CD4-positive, alpha-beta memory T cell (primary cell): Measurements from ENCODE around the gene TMUB2. TPM values are rescaled to one million over a fixed set of nuclear protein-coding genes. Genes with fewer than 3 reads are reported as not detected.

Experiments used
- CTCF ChIA-PET: fragments of 350-600 bp; sonication (Branson Sonifier 250); formaldehyde crosslinking; loops from one replicate; lab custom pipeline; 2021; ENCODE audit warnings: inconsistent platforms; ENCODE audit not compliant: partially characterized antibody; lab: Charles Lee
- POLR2A ChIA-PET: fragments of 350-600 bp; sonication (Branson Sonifier 250); formaldehyde crosslinking; loops from one replicate; lab custom pipeline; 2021; ENCODE audit not compliant: partially characterized antibody; lab: Charles Lee
- DNase-seq, 5 donors: peaks; one replicate each; pipeline versions ENCODE4 v3.0.0 to v3.0.0-alpha.2; 2020 to 2022; ENCODE audit warnings: mixed read lengths in 1 of 5
- H3K27ac ChIP-seq: one replicate; pipeline ENCODE4 v1.7.0; 2013; ENCODE audit warnings: low read depth, low read length
- H3K27me3 ChIP-seq: 2 replicates; pipeline ENCODE4 v1.7.0; 2013; ENCODE audit warnings: mild to moderate bottlenecking, low read length, moderate library complexity; ENCODE audit not compliant: insufficient read depth
- H3K36me3 ChIP-seq: 2 replicates; pipeline ENCODE4 v1.7.0; 2013; ENCODE audit warnings: mild to moderate bottlenecking, low read length, moderate library complexity; ENCODE audit not compliant: insufficient read depth
- H3K4me1 ChIP-seq: 2 replicates; pipeline ENCODE4 v1.7.0; 2013; ENCODE audit warnings: mild to moderate bottlenecking, low read length, moderate library complexity; ENCODE audit not compliant: insufficient read depth
- H3K4me3 ChIP-seq, 2 donors: one replicate each; pipeline ENCODE4 v1.7.0; 2013; ENCODE audit warnings: low read length in 2 of 2, mild to moderate bottlenecking in 1 of 2
- H3K9me3 ChIP-seq, 2 donors: one replicate each; pipeline ENCODE4 v1.7.0; 2013; ENCODE audit warnings: low read length in 2 of 2, control low read depth in 1 of 2; ENCODE audit not compliant: control insufficient read depth in 1 of 2
- H3K27ac Mint-ChIP-seq, 7 donors: one replicate each; pipeline ENCODE4 v1.8.0; 2020 to 2021; ENCODE audit warnings: mixed read lengths in 7 of 7, mild to moderate bottlenecking in 6 of 7, inconsistent platforms in 3 of 7, moderate library complexity in 3 of 7
- H3K27me3 Mint-ChIP-seq, 2 donors: one replicate each; pipeline ENCODE4 v1.8.0; 2020 to 2021; ENCODE audit warnings: mixed read lengths in 2 of 2
- H3K36me3 Mint-ChIP-seq, 2 donors: one replicate each; pipeline ENCODE4 v1.8.0; 2020 to 2021; ENCODE audit warnings: mixed read lengths in 2 of 2, inconsistent platforms in 1 of 2, mild to moderate bottlenecking in 1 of 2
- H3K4me1 Mint-ChIP-seq, 4 donors: one replicate each; pipeline ENCODE4 v1.8.0; 2020 to 2021; ENCODE audit warnings: mixed read lengths in 4 of 4, mild to moderate bottlenecking in 1 of 4
- H3K4me3 Mint-ChIP-seq, 8 donors: one replicate each; pipeline ENCODE4 v1.8.0; 2020 to 2021; ENCODE audit warnings: mixed read lengths in 8 of 8, mild to moderate bottlenecking in 7 of 8, moderate library complexity in 6 of 8, inconsistent platforms in 3 of 8
- H3K9me3 Mint-ChIP-seq, 8 donors: one replicate each; pipeline ENCODE4 v1.8.0; 2020 to 2021; ENCODE audit warnings: mixed read lengths in 8 of 8, mild to moderate bottlenecking in 5 of 8, inconsistent platforms in 3 of 8, moderate library complexity in 1 of 8
- intact Hi-C: fragments of 100-400 bp; cut with micrococcal nuclease; formaldehyde crosslinking; loops from one replicate; pipeline ENCODE4 v1.15.1; 2023
- polyA plus RNA-seq, 2 donors: library from polyadenylated mRNA; unstranded; fragments of 300-500 nt; fragmentation: Illumina TruSeq; gene quantifications; one replicate each; pipeline ENCODE4 v1.2.3, GENCODE V29; 2021
- total RNA-seq, 2 experiments: library from RNA; stranded (reverse); gene quantifications; one replicate each; pipeline ENCODE4 v1.2.3, GENCODE V29; 2021

TMUB2 gene
- total and polyA plus RNA-seq, 4 experiments from 2014 or later, result 35.3 to 47.9 (median 40.4) TPM

- Mint-ChIP-seq H3K27me3 (no peaks in the 10 kb centered on the region), H3K4me3 (peak overlapping the region; percentile 43 to 100 (median 98)), H3K9me3 (peaks cover 0 to 5% (median 0%) of the 10 kb centered on the region in 8 donors), H3K27ac (peak overlapping the region in 6 of 7 donors; percentile 41 to 100 (median 100)), H3K4me1 (peaks cover 30 to 50% (median 40%) of the 10 kb centered on the region in 4 donors), H3K36me3 (peaks cover 12 to 45% of the 10 kb centered on the region in 2 donors)
- ChIA-PET CTCF (interaction anchor here (0.7 to 1.7 kb wide), 2 partner anchors 21 to 146 kb away, joined by 3 read pairs; no protein-coding TSS in a partner anchor), POLR2A (interaction anchor here (1.1 to 10.9 kb wide), 3 partner anchors 11 to 138 kb away, joined by 4 to 159 read pairs (median 143); partner anchors contain the start of genes ATXN7L3 and UBTF)
- no peak for DNase-seq
- no peak overlapping the region for H3K4me3 ChIP-seq
- intact Hi-C loops, result no loop called here
- H3K27me3 ChIP-seq, result no peaks in the 10 kb centered on the region
- H3K9me3 ChIP-seq, result no peaks in the 10 kb centered on the region
- H3K27ac ChIP-seq, result peak overlapping the region; percentile 98
- peaks cover 32% of the 10 kb centered on the region for H3K36me3 ChIP-seq
- peaks cover 37% of the 10 kb centered on the region for H3K4me1 ChIP-seq
These were observed 2.0 kb downstream of the TMUB2 start for GRCh38 chr17:44188576-44189403.

GRCh38 chr17:44190481-44190880 is 3.7 kb downstream of the TMUB2 start:
- Mint-ChIP-seq H3K4me1 (peaks cover 20 to 34% (median 28%) of the 10 kb centered on the region in 4 donors), H3K27ac (peak overlapping the region in 6 of 7 donors; percentile 34 to 68 (median 64)), H3K27me3 (no peaks in the 10 kb centered on the region), H3K9me3 (peaks cover 0 to 5% (median 0%) of the 10 kb centered on the region in 8 donors), H3K36me3 (peaks cover 12 to 59% of the 10 kb centered on the region in 2 donors), H3K4me3 (peak overlapping the region in 2 of 8 donors; percentile 46 to 78)
- Histone ChIP-seq H3K27ac (no peak overlapping the region), H3K4me3 (no peak overlapping the region), H3K27me3 (no peaks in the 10 kb centered on the region), H3K36me3 (peaks cover 49% of the 10 kb centered on the region), H3K9me3 (no peaks in the 10 kb centered on the region), H3K4me1 (peaks cover 20% of the 10 kb centered on the region)
- POLR2A ChIA-PET, result interaction anchor here (0.5 to 10.9 kb wide), 5 partner anchors 8 to 29 kb away, joined by 3 to 159 read pairs (median 3); partner anchors contain the start of gene UBTF
- intact Hi-C loops, result no loop called here
- no peak for DNase-seq
- CTCF ChIA-PET, result no interaction called here

GRCh38 chr17:44191369-44191768 is 4.6 kb downstream of the TMUB2 start:
- peaks cover 12 to 61% of the 10 kb centered on the region in 2 donors for H3K36me3 Mint-ChIP-seq
- peaks cover 53% of the 10 kb centered on the region for H3K36me3 ChIP-seq
- H3K4me1 Mint-ChIP-seq, result peaks cover 16 to 33% (median 23%) of the 10 kb centered on the region in 4 donors
- ChIA-PET CTCF (no interaction called here), POLR2A (interaction anchor here (0.7 to 10.9 kb wide), 4 partner anchors 8 to 28 kb away, joined by 3 to 159 read pairs (median 4); partner anchors contain the start of gene UBTF)
- DNase-seq, result no peak
- no peak overlapping the region for H3K4me3 ChIP-seq
- peaks cover 14% of the 10 kb centered on the region for H3K4me1 ChIP-seq
- intact Hi-C loops, result no loop called here
- no peaks in the 10 kb centered on the region for H3K9me3 ChIP-seq
- no peaks in the 10 kb centered on the region for H3K27me3 Mint-ChIP-seq
- peaks cover 0 to 7% (median 0%) of the 10 kb centered on the region in 8 donors for H3K9me3 Mint-ChIP-seq
- H3K27ac Mint-ChIP-seq, result peak overlapping the region in 5 of 7 donors; percentile 36 to 68 (median 47)
- H3K27me3 ChIP-seq, result no peaks in the 10 kb centered on the region
- H3K4me3 Mint-ChIP-seq, result peak overlapping the region in 1 of 8 donors; percentile 20
- H3K27ac ChIP-seq, result no peak overlapping the region

GRCh38 chr17:44191941-44192496 is 5.2 kb downstream of the TMUB2 start:
- POLR2A ChIA-PET, result interaction anchor here (1.6 to 10.9 kb wide), 2 partner anchors 14 to 28 kb away, joined by 3 to 159 read pairs; partner anchors contain the start of gene UBTF
- Histone ChIP-seq H3K4me3 (no peak overlapping the region), H3K27ac (no peak overlapping the region), H3K27me3 (no peaks in the 10 kb centered on the region), H3K9me3 (no peaks in the 10 kb centered on the region), H3K4me1 (peaks cover 18% of the 10 kb centered on the region), H3K36me3 (peaks cover 58% of the 10 kb centered on the region)
- CTCF ChIA-PET, result no interaction called here
- Mint-ChIP-seq H3K4me1 (peaks cover 13 to 32% (median 20%) of the 10 kb centered on the region in 4 donors), H3K4me3 (no peak overlapping the region), H3K9me3 (peaks cover 0 to 4% (median 0%) of the 10 kb centered on the region in 8 donors), H3K27ac (no peak overlapping the region), H3K27me3 (no peaks in the 10 kb centered on the region), H3K36me3 (peaks cover 15 to 58% of the 10 kb centered on the region in 2 donors)
- intact Hi-C loops, result no loop called here
- no peak for DNase-seq

GRCh38 chr17:44192750-44193149 is 6.0 kb downstream of the TMUB2 start:
- Histone ChIP-seq H3K4me1 (peaks cover 22% of the 10 kb centered on the region), H3K9me3 (no peaks in the 10 kb centered on the region), H3K27me3 (no peaks in the 10 kb centered on the region), H3K4me3 (no peak overlapping the region), H3K27ac (no peak overlapping the region), H3K36me3 (peaks cover 63% of the 10 kb centered on the region)
- DNase-seq, result no peak
- Mint-ChIP-seq H3K9me3 (peaks cover 0 to 4% (median 0%) of the 10 kb centered on the region in 8 donors), H3K36me3 (peaks cover 18 to 60% of the 10 kb centered on the region in 2 donors), H3K27me3 (no peaks in the 10 kb centered on the region), H3K4me3 (no peak overlapping the region), H3K27ac (peak overlapping the region in 1 of 7 donors; percentile 57), H3K4me1 (peaks cover 13 to 33% (median 20%) of the 10 kb centered on the region in 4 donors)
- CTCF ChIA-PET, result interaction anchor here (1.1 kb wide), 1 partner anchor 11 kb away, joined by 3 read pairs; no protein-coding TSS in a partner anchor
- intact Hi-C loops, result no loop called here
- POLR2A ChIA-PET, result interaction anchor here (0.9 to 10.9 kb wide), 2 partner anchors 22 to 27 kb away, joined by 3 to 159 read pairs; partner anchors contain the start of gene UBTF

- H3K27me3 ChIP-seq, result no peaks in the 10 kb centered on the region
- H3K27me3 Mint-ChIP-seq, result no peaks in the 10 kb centered on the region
- ChIA-PET POLR2A (interaction anchor here (0.9 to 10.9 kb wide), 2 partner anchors 21 to 26 kb away, joined by 3 to 159 read pairs; partner anchors contain the start of gene UBTF), CTCF (interaction anchor here (1.1 kb wide), 1 partner anchor 11 kb away, joined by 3 read pairs; no protein-coding TSS in a partner anchor)
- DNase-seq, result no peak
- peaks cover 14 to 33% (median 19%) of the 10 kb centered on the region in 4 donors for H3K4me1 Mint-ChIP-seq
- H3K4me3 Mint-ChIP-seq, result no peak overlapping the region
- intact Hi-C loops, result no loop called here
- H3K4me3 ChIP-seq, result no peak overlapping the region
- H3K27ac Mint-ChIP-seq, result peak overlapping the region in 1 of 7 donors; percentile 24
- H3K9me3 ChIP-seq, result no peaks in the 10 kb centered on the region
- H3K36me3 ChIP-seq, result peaks cover 63% of the 10 kb centered on the region
- peaks cover 20% of the 10 kb centered on the region for H3K4me1 ChIP-seq
- H3K27ac ChIP-seq, result no peak overlapping the region
- peaks cover 21 to 63% of the 10 kb centered on the region in 2 donors for H3K36me3 Mint-ChIP-seq
- H3K9me3 Mint-ChIP-seq, result peaks cover 0 to 2% (median 0%) of the 10 kb centered on the region in 8 donors
These were observed 6.7 kb downstream of the TMUB2 start for GRCh38 chr17:44193326-44194084.
